ENCODE data around the gene IGF2R.

IGF2R gene

DNA sequence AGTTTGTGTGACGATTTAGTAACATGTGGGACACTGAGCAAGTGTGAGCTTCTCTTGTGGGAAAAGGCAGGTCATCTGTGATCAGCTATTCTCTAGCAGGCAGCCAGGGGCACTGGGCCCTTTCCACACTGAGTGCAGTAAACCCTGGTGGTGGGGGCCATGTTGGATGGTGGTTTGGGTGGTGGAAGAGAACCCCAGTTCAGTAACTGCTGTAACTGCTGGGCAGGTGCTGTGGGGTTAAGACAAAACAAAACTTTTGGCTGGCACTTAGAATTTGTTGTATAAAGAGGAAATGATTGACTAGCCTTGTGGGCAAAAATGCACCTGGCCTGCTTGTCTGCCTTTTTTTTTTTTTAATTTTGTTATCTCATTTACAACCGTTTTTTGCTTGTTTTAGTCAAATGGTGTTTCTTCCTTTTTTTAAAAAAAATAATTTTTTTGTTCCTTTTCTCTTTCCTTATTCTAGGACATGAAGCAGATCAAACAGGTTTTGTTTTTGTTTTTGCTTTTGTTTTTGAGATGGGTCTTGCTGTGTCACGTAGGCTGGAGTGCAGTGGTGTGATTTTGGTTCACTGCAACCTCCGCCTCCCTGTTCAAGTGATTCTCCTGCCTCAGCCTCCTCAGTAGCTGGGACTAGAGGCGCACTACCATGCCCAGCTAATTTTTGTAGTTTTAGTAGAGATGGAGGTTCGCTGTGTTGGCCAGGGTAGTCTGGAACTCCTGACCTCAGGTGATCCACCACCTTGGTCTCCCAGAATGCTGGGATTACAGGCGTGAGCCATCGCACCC is 59.8 kb downstream of the IGF2R start:
- peaks cover 77 to 100% (median 96%) of the 10 kb centered on the region in 11 experiments for H3K36me3 ChIP-seq
- no peak for TF ChIP-seq Cebpa-rat (IDR thresholded peaks at IDR 0.05)
- H3K4me3 ChIP-seq: no peak overlapping the region
- no peaks in the 10 kb centered on the region for H3K9me3 ChIP-seq (replicated peaks in 1 of 11)
- H3K9ac ChIP-seq: no peak overlapping the region; a peak in 1 of 22 replicates
- H3K4me2 ChIP-seq: peak overlapping the region in 7 of 11 experiments; percentile 4 to 63 (median 54); a peak in 12 of 22 replicates
- H3K4me1 ChIP-seq: peaks cover 0 to 42% (median 30%) of the 10 kb centered on the region in 10 experiments; a peak in 16 of 20 replicates
- peak overlapping the region in 4 of 11 experiments; percentile 17 to 60 (median 27); a peak in 5 of 22 replicates for H3K27ac ChIP-seq
- H3K27me3 ChIP-seq: no peaks in the 10 kb centered on the region
- peaks cover 0 to 100% (median 18%) of the 10 kb centered on the region in 11 experiments; a peak in 14 of 22 replicates for H4K20me1 ChIP-seq

GRCh38 chr6:160029525-160029924 is 60.6 kb downstream of the IGF2R start:
- Histone ChIP-seq H3K36me3 (peaks cover 77 to 100% (median 96%) of the 10 kb centered on the region in 11 experiments), H3K4me3 (no peak overlapping the region), H3K4me1 (peaks cover 0 to 42% (median 30%) of the 10 kb centered on the region in 10 experiments; a peak in 16 of 20 replicates), H4K20me1 (peaks cover 0 to 100% (median 18%) of the 10 kb centered on the region in 11 experiments; a peak in 14 of 22 replicates), H3K9ac (peak overlapping the region in 2 of 11 experiments; percentile 45; a peak in 4 of 22 replicates), H3K4me2 (peak overlapping the region in 8 of 11 experiments; percentile 5 to 63 (median 52); a peak in 14 of 22 replicates), H3K27me3 (no peaks in the 10 kb centered on the region), H3K9me3 (replicated peaks in 1 of 11) (no peaks in the 10 kb centered on the region), H3K27ac (peak overlapping the region in 5 of 11 experiments; percentile 2 to 60 (median 22); a peak in 4 of 22 replicates)
- TF ChIP-seq Cebpa-rat (IDR thresholded peaks at IDR 0.05): no peak

DNA sequence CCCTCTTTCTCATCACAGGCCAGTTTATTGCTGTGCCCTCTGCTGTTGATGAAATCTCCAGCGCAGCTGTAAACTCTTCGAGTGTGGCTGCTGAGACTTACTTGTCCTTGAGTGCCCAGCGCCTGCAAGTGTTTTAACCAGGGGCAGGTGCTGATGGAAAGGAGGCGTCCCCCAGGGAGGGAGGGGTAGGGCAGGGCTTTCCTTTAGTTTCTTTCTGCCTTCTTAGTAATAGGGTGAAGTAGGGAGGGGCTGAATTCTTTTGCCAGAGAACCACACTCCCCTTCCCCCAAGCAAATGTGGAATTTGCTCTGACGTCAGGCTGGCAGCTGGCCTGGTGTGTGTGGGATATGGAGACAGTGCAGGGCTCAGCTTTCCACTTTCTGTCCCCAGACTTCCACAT is 61.2 kb downstream of the IGF2R start:
- peak overlapping the region in 8 of 11 experiments; percentile 5 to 63 (median 52); a peak in 13 of 22 replicates for H3K4me2 ChIP-seq
- TF ChIP-seq Cebpa-rat (IDR thresholded peaks at IDR 0.05): no peak
- peaks cover 77 to 100% (median 96%) of the 10 kb centered on the region in 11 experiments for H3K36me3 ChIP-seq
- no peaks in the 10 kb centered on the region for H3K9me3 ChIP-seq (replicated peaks in 1 of 11)
- no peak overlapping the region for H3K4me3 ChIP-seq
- H4K20me1 ChIP-seq: peaks cover 0 to 100% (median 18%) of the 10 kb centered on the region in 11 experiments; a peak in 14 of 22 replicates
- H3K4me1 ChIP-seq: peaks cover 0 to 42% (median 30%) of the 10 kb centered on the region in 10 experiments; a peak in 16 of 20 replicates
- H3K27ac ChIP-seq: peak overlapping the region in 5 of 11 experiments; percentile 2 to 60 (median 22); a peak in 5 of 22 replicates
- no peaks in the 10 kb centered on the region for H3K27me3 ChIP-seq
- peak overlapping the region in 4 of 11 experiments; percentile 14 to 45 (median 42); a peak in 6 of 22 replicates for H3K9ac ChIP-seq

DNA sequence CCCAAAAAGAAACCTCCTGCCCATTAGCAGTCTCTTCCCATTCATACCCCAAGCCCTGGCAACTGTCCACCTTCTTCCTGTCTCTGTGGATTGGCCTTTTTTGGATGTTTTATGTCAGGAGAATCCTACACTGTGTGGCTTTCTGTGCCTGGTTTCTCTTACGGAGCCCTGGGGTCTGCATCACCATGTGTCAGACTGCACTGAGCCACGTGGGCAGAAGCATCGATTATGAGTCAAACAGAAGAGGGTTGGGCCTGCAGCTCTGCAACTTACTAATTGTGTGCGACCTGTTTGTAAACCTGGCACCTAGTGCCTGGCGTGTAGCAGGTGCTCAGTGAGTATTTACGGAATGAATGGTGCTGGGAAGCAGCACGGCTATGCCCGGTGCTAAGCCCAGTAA is 62.6 kb downstream of the IGF2R start:
- Histone ChIP-seq H3K4me3 (no peak overlapping the region), H3K27ac (no peak overlapping the region), H4K20me1 (peaks cover 0 to 100% (median 18%) of the 10 kb centered on the region in 11 experiments; a peak in 14 of 22 replicates), H3K9ac (no peak overlapping the region), H3K4me2 (no peak overlapping the region), H3K4me1 (peaks cover 0 to 42% (median 30%) of the 10 kb centered on the region in 10 experiments; a peak in 16 of 20 replicates), H3K36me3 (peaks cover 79 to 100% (median 97%) of the 10 kb centered on the region in 11 experiments), H3K9me3 (replicated peaks in 1 of 11) (no peaks in the 10 kb centered on the region), H3K27me3 (no peaks in the 10 kb centered on the region)
- no peak for TF ChIP-seq Cebpa-rat (IDR thresholded peaks at IDR 0.05)

GRCh38 chr6:160031871-160032270 is 63.0 kb downstream of the IGF2R start:
- Histone ChIP-seq H3K4me1 (peaks cover 0 to 42% (median 30%) of the 10 kb centered on the region in 10 experiments; a peak in 16 of 20 replicates), H3K4me3 (no peak overlapping the region), H3K9me3 (replicated peaks in 1 of 11) (no peaks in the 10 kb centered on the region), H3K27ac (no peak overlapping the region), H4K20me1 (peaks cover 0 to 100% (median 18%) of the 10 kb centered on the region in 11 experiments; a peak in 14 of 22 replicates), H3K9ac (no peak overlapping the region), H3K36me3 (peaks cover 77 to 100% (median 97%) of the 10 kb centered on the region in 11 experiments), H3K27me3 (no peaks in the 10 kb centered on the region), H3K4me2 (no peak overlapping the region)
- TF ChIP-seq Cebpa-rat (IDR thresholded peaks at IDR 0.05): no peak

DNA sequence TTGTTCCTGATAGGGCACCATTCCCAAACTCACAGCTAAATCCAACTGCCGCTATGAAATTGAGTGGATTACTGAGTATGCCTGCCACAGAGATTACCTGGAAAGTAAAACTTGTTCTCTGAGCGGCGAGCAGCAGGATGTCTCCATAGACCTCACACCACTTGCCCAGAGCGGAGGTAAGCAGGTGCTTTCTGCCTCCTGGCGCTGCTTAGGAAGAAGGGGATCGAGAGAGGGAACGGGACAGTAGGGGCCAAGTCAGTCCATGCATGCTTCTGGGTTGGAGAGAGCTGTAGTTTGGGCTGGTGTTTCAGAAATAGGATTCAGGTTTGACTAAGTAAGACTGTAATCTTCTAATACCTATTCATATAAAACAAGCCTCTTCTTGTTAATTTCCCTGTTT is 63.7 kb downstream of the IGF2R start:
- Histone ChIP-seq H3K4me2 (no peak overlapping the region), H3K27me3 (no peaks in the 10 kb centered on the region), H3K4me3 (no peak overlapping the region), H3K9ac (no peak overlapping the region), H4K20me1 (peaks cover 0 to 100% (median 18%) of the 10 kb centered on the region in 11 experiments; a peak in 14 of 22 replicates), H3K9me3 (replicated peaks in 1 of 11) (no peaks in the 10 kb centered on the region), H3K4me1 (peaks cover 0 to 36% (median 30%) of the 10 kb centered on the region in 10 experiments; a peak in 16 of 20 replicates), H3K36me3 (peaks cover 70 to 100% (median 93%) of the 10 kb centered on the region in 11 experiments), H3K27ac (no peak overlapping the region)
- no peak for TF ChIP-seq Cebpa-rat (IDR thresholded peaks at IDR 0.05)

DNA sequence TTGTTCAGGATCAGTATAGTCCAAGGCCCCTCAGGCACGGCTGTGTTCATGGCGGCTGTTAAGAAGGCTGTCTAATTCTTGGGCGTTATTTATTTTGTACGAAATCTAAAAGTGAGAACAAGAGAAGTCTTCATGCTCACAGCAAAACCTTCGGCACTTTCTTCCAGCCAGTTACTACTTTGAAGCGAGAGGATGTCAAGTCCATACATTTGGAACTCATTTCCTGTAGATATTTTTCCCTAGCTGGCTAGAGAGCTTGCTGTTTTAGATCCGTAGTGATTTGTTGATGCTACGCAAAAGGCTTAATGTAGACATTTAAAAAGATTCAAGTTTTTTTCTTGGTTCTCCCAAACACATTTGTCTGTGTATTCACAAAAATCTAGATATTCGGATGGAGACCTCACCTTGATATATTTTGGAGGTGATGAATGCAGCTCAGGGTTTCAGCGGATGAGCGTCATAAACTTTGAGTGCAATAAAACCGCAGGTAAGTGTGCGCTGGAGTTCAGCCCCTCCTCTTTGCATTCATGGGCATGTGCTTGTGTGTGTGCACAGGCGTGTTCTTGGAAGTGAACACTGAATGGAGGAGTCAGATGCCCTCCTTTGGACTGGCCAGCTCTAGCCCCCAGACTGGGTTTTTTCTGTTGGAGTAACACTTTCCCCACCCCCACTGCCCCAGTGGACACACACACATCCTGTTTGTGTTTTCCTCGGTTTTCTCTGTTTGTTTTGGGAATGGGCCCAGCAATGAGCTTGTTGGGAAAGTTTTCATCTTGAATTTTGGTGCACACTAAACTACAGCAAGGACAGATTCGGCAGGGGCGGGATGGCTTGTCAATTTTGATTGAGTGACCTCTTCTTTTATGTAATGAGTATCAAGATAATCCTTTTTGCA is 65.4 kb downstream of the IGF2R start:
- H3K4me2 ChIP-seq: no peak overlapping the region
- H3K27me3 ChIP-seq: no peaks in the 10 kb centered on the region
- no peak overlapping the region for H3K4me3 ChIP-seq
- no peak for TF ChIP-seq Cebpa-rat (IDR thresholded peaks at IDR 0.05)
- H3K9ac ChIP-seq: no peak overlapping the region
- H3K36me3 ChIP-seq: peaks cover 70 to 100% (median 87%) of the 10 kb centered on the region in 11 experiments
- H4K20me1 ChIP-seq: peaks cover 0 to 100% (median 18%) of the 10 kb centered on the region in 11 experiments; a peak in 13 of 22 replicates
- no peak overlapping the region for H3K27ac ChIP-seq
- H3K4me1 ChIP-seq: peaks cover 0 to 18% (median 14%) of the 10 kb centered on the region in 10 experiments; a peak in 16 of 20 replicates
- no peaks in the 10 kb centered on the region for H3K9me3 ChIP-seq (replicated peaks in 1 of 11)

GRCh38 chr6:160035241-160035640 is 66.4 kb downstream of the IGF2R start:
- no peak overlapping the region for H3K27ac ChIP-seq
- H3K9ac ChIP-seq: no peak overlapping the region
- H4K20me1 ChIP-seq: peaks cover 0 to 100% (median 8%) of the 10 kb centered on the region in 11 experiments; a peak in 13 of 22 replicates
- peaks cover 0 to 9% (median 4%) of the 10 kb centered on the region in 10 experiments; a peak in 14 of 20 replicates for H3K4me1 ChIP-seq
- H3K4me2 ChIP-seq: no peak overlapping the region
- no peaks in the 10 kb centered on the region for H3K9me3 ChIP-seq (replicated peaks in 1 of 11)
- H3K36me3 ChIP-seq: peaks cover 70 to 100% (median 90%) of the 10 kb centered on the region in 11 experiments
- no peaks in the 10 kb centered on the region for H3K27me3 ChIP-seq
- no peak overlapping the region for H3K4me3 ChIP-seq
- TF ChIP-seq Cebpa-rat (IDR thresholded peaks at IDR 0.05): no peak

Data from BLaER1 treated with 17β-estradiol and CSF1 and Interleukin-3, amounts not matched to agents 10 nM and 100 nM (cell line).